GM23338 (cell line): ENCODE results near the gene SKOR1. TPM values are rescaled to one million over a fixed set of nuclear protein-coding genes. Genes with fewer than 3 reads are reported as not detected.

Experiments used
- ATAC-seq: fragments of 200-7000 bp; cut with Tn5 transposase; 3 replicates; pipeline ENCODE4 v1.9.1; 2020
- DNase-seq: peaks from one replicate; pipeline ENCODE4 v3.0.0-alpha.2; 2015; ENCODE audit warnings: low spot score
- H2AFZ ChIP-seq: fragments of 200-600 bp; sonication (generic); 2 replicates; pipeline ENCODE4 v1.8.0; 2016; ENCODE audit warnings: antibody characterized with exemption, mild to moderate bottlenecking, moderate library complexity
- H3F3A ChIP-seq: fragments of 200-600 bp; sonication (generic); replicated peaks from 2 replicates; pipeline ENCODE4 v1.8.0; 2017; ENCODE audit warnings: antibody characterized with exemption, mixed run types, low read depth
- H3K27ac ChIP-seq: fragments of 200-600 bp; sonication (generic); 2 replicates; pipeline ENCODE4 v1.6.1; 2016; ENCODE audit warnings: low read depth
- H3K27me3 ChIP-seq: fragments of 200-600 bp; sonication (generic); 2 replicates; pipeline ENCODE4 v1.8.0; 2016; ENCODE audit warnings: mild to moderate bottlenecking, mixed run types, moderate library complexity; ENCODE audit not compliant: insufficient read depth
- H3K36me3 ChIP-seq: fragments of 200-600 bp; sonication (generic); 2 replicates; pipeline ENCODE4 v1.8.0; 2016; ENCODE audit warnings: mild to moderate bottlenecking; ENCODE audit not compliant: insufficient read depth
- H3K4me1 ChIP-seq: fragments of 200-600 bp; sonication (generic); 2 replicates; pipeline ENCODE4 v1.8.0; 2016; ENCODE audit warnings: mild to moderate bottlenecking, moderate library complexity; ENCODE audit not compliant: insufficient read depth
- H3K4me2 ChIP-seq: fragments of 200-600 bp; sonication (generic); 2 replicates; pipeline ENCODE4 v1.7.1; 2017; ENCODE audit warnings: mixed run types
- H3K4me3 ChIP-seq: fragments of 200-600 bp; sonication (generic); 2 replicates; pipeline ENCODE4 v1.6.1; 2016; ENCODE audit warnings: mixed run types
- H3K79me2 ChIP-seq: fragments of 200-600 bp; sonication (generic); replicated peaks from 2 replicates; pipeline ENCODE4 v1.8.0; 2017; ENCODE audit warnings: mild to moderate bottlenecking; ENCODE audit not compliant: insufficient read depth
- H3K9me2 ChIP-seq: fragments of 200-600 bp; sonication (generic); 2 replicates; pipeline ENCODE4 v1.8.0; 2017; ENCODE audit not compliant: insufficient read depth
- H4K20me1 ChIP-seq: fragments of 200-600 bp; sonication (generic); replicated peaks from 2 replicates; pipeline ENCODE4 v1.8.0; 2017; ENCODE audit warnings: mild to moderate bottlenecking; ENCODE audit not compliant: insufficient read depth
- H3K27ac Mint-ChIP-seq: 2 replicates; pipeline ENCODE4 v1.8.0; 2020; ENCODE audit warnings: inconsistent platforms, mild to moderate bottlenecking, moderate library complexity, mixed read lengths
- H3K27me3 Mint-ChIP-seq: 3 replicates; pipeline ENCODE4 v1.8.0; 2022; ENCODE audit warnings: low read depth, mild to moderate bottlenecking, moderate library complexity, mixed read lengths, inconsistent platforms; ENCODE audit not compliant: insufficient read depth, poor library complexity
- H3K36me3 Mint-ChIP-seq: 3 replicates; pipeline ENCODE4 v1.8.0; 2021; ENCODE audit warnings: low read depth, mild to moderate bottlenecking, inconsistent platforms, moderate library complexity, mixed read lengths
- H3K4me1 Mint-ChIP-seq: 3 replicates; pipeline ENCODE4 v1.8.0; 2020; ENCODE audit warnings: mild to moderate bottlenecking, inconsistent platforms, mixed read lengths
- H3K4me3 Mint-ChIP-seq: 3 replicates; pipeline ENCODE4 v1.8.0; 2021; ENCODE audit warnings: moderate library complexity, mild to moderate bottlenecking, inconsistent platforms, mixed read lengths
- H3K9me3 Mint-ChIP-seq: 3 replicates; pipeline ENCODE4 v1.8.0; 2020; ENCODE audit warnings: moderate library complexity, mild to moderate bottlenecking, inconsistent platforms, mixed read lengths
- EZH2 ChIP-seq: fragments of 200-600 bp; sonication (generic); IDR thresholded peaks from one replicate; pipeline ENCODE4 v1.8.0; 2017; ENCODE audit warnings: antibody characterized with exemption, mild to moderate bottlenecking, low read depth; ENCODE audit not compliant: unreplicated experiment
- EZH2phosphoT487 ChIP-seq: fragments of 200-600 bp; sonication (generic); IDR thresholded peaks from one replicate; pipeline ENCODE4 v1.8.1; 2018; ENCODE audit warnings: antibody characterized with exemption; ENCODE audit not compliant: unreplicated experiment
- STAT1 ChIP-seq: IDR thresholded peaks from one replicate; pipeline ENCODE4 v1.6.1; 2016; ENCODE audit warnings: antibody characterized with exemption; ENCODE audit not compliant: unreplicated experiment
- polyA plus RNA-seq: library from polyadenylated mRNA; unstranded; fragments of >200 nt; fragmentation: Nextera tagmentation; extraction: Ambion mirVana; gene quantifications from 2 replicates; pipeline ENCODE4 v1.2.1, GENCODE V29; 2016
- total RNA-seq: library from RNA; depleted of rRNA; stranded (reverse); fragments of >200 nt; shearing (Covaris generic); gene quantifications from 2 replicates; pipeline ENCODE4 v1.2.3, GENCODE V29; 2014
- TF ChIP-seq, protein P1 (sequence below): IDR thresholded peaks from one replicate; pipeline ENCODE4 v1.6.1; 2018; ENCODE audit warnings: antibody characterized with exemption; ENCODE audit not compliant: unreplicated experiment

The SKOR1 gene
- total and polyA plus RNA-seq, 2 experiments from 2014 or later = 0.17 TPM; not detected in 1

DNA sequence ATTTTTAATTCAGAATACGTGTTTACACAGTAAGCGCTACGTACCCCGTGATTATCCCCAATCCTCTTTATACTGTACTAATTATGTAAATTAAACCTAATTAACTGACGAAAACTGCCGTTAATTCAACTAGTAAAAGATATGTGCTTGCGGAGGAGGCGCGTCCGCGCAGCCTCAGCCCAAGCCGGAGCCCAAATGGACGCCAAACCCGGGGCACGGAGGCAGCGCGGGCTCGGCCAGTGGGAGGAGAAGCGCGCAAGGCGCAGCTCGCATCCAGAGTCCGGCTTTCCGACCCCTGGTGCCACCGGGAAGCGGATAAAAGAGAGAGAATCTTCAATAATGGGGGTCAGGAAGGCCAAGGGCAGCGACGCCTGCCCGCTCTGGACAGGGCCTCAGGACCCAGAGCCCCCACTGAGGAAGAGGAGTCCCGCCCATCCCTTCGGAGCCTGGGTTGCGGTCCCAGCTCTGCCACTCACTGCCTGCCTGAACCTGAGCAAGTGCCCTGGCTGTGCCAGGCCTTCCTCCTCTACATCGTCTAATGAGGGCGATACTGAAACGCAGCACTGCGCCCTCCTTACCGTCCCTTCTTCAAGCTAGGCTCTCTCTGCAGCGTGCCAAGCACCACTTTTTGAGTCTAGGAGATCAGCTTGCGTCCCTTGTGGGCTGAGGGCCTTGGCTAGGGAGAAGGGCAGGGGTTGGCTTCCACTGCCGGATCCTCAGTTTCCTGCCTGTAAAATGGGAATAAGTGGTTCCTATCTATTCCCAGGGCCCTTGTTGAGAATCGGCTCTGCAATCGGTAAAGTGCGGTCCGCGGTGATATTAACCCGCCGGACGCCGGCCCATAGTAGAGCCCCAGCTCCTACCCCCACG is 5.0 kb upstream of the SKOR1 start (continued):
- TF ChIP-seq, protein P1, sequence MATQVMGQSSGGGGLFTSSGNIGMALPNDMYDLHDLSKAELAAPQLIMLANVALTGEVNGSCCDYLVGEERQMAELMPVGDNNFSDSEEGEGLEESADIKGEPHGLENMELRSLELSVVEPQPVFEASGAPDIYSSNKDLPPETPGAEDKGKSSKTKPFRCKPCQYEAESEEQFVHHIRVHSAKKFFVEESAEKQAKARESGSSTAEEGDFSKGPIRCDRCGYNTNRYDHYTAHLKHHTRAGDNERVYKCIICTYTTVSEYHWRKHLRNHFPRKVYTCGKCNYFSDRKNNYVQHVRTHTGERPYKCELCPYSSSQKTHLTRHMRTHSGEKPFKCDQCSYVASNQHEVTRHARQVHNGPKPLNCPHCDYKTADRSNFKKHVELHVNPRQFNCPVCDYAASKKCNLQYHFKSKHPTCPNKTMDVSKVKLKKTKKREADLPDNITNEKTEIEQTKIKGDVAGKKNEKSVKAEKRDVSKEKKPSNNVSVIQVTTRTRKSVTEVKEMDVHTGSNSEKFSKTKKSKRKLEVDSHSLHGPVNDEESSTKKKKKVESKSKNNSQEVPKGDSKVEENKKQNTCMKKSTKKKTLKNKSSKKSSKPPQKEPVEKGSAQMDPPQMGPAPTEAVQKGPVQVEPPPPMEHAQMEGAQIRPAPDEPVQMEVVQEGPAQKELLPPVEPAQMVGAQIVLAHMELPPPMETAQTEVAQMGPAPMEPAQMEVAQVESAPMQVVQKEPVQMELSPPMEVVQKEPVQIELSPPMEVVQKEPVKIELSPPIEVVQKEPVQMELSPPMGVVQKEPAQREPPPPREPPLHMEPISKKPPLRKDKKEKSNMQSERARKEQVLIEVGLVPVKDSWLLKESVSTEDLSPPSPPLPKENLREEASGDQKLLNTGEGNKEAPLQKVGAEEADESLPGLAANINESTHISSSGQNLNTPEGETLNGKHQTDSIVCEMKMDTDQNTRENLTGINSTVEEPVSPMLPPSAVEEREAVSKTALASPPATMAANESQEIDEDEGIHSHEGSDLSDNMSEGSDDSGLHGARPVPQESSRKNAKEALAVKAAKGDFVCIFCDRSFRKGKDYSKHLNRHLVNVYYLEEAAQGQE = no peak
- TF ChIP-seq STAT1 = no peak

DNA sequence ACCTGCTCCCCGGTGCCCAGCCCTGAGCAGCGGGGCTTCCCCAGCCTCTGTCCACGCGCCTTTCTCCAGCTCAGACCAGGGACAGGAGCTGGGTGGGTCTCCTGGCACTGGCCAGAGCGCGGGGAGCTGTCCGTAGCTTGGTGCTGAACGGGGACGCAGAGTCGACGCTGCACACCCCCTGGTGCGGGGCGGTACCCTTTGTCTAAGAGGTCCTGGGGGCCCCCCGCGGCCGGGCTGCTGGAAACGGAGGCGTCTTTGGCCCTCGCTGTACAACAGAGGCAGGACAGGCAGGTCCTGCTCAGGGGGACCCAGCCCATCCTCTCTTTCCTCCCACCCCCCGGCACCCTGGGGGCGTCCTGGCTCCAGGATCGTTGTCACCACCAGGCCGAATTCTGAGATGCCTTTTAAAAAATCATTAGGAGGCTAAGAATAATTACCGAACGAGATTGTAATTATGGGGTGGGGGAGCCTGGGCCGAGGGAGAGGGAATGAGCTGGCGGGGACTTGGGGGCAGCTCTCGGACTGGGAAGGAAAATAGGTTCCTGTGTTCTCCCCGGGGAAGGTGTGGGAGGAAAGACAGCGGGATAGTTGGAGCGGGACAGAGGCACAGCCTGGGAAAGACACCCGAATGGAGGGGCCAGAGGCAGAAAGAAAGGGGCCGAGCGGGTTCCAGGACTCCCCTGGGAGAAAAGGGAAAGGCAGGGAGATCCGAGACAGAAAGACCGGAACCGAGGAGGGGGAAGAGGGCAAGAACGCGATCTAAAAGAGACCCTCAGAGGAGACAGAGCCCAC is 4.1 kb upstream of the SKOR1 start:
- Histone ChIP-seq H3K4me3 (peak overlapping the region; percentile 53), H3K36me3 (no peaks in the 10 kb centered on the region), H3K9me2 (peaks cover 3% of the 10 kb centered on the region), H3K27me3 (peaks cover 100% of the 10 kb centered on the region), H3K27ac (no peak overlapping the region), H4K20me1 (peaks cover 7% of the 10 kb centered on the region), H3K4me1 (peaks cover 49% of the 10 kb centered on the region), H3K79me2 (no peaks in the 10 kb centered on the region), H3F3A (peaks cover 14% of the 10 kb centered on the region), H3K4me2 (peak overlapping the region; percentile 75), H2AFZ (no peak overlapping the region)
- Mint-ChIP-seq H3K4me1 (peaks cover 42% of the 10 kb centered on the region), H3K36me3 (peaks cover 12% of the 10 kb centered on the region; the same call in 1 of the 3 replicates), H3K4me3 (peak overlapping the region; percentile 67), H3K9me3 (peaks cover 16% of the 10 kb centered on the region), H3K27me3 (peaks cover 90% of the 10 kb centered on the region), H3K27ac (no peak overlapping the region)
- ATAC-seq (peak; percentile 24), DNase-seq (peak; percentile 79)
- TF ChIP-seq EZH2 (peak; percentile 58), EZH2phosphoT487 (no peak)
- TF ChIP-seq, protein P1 = peak; percentile 93
